ENCODE data around the gene BBS12.

Gene BBS12

DNA sequence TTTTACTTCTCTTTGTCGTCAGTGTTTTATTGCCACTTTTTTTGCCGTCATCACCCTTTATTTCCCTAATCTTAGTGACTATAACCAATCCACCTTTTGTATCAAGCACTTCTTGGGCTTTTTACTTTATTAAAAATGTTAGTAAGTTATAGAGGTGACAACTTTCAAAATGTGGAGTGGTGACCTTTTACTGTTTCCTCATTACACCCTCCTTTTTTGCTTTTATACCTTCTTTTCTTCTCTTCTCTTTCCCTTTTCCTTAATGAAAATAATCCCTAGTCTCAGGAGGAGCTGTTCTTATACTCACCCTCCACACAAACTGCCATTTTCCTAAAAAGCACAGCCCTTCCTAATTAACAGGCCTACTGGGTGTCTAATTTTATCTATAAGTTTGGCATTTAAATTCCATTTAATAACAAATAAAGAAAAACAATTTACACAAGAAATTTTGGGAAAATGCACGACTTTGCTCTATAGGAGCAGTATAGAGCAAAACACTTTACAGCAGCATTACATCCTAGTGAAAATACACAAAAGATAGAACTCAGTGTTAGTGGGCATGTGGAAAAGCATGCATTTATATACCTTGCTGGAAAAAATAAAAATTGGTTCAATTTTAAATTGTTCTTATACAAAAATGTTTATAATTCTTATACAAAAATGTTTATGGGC is 27.3 kb downstream of the BBS12 start:
- peak; percentile 65 for DNase-seq (ENCODE audit: low read depth)
- peak; percentile 66 for TF ChIP-seq CTCF (conservative IDR thresholded peaks at IDR 0.05; ENCODE audit: low read depth, low read length)
- no peak overlapping the region for H3K4me3 ChIP-seq (ENCODE audit: low read depth, low read length)

DNA sequence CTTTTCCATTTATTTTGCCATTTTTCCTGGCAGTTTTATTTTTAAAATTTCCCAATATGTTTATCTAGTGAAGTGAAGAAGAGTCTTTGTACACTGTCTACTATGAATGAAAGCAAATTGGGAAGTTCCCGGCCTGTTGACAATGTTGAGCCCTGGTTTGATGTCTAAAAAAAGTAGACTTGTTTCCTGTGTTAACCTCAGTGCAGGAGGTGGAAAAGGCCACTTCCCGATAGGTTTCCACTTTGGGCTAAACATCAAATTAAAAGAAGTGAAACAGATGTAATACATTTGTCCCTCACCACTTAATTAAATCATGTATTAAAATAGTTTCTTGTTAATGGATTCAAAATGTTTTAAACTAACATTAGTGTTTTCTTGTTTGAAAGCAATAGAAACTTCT is 30.0 kb downstream of the BBS12 start:
- no peak for TF ChIP-seq CTCF (conservative IDR thresholded peaks at IDR 0.05; ENCODE audit: low read depth, low read length)
- no peak overlapping the region for H3K4me3 ChIP-seq (ENCODE audit: low read depth, low read length)
- no peak for DNase-seq (ENCODE audit: low read depth)

- DNase-seq (ENCODE audit: low read depth) = no peak
- TF ChIP-seq CTCF (conservative IDR thresholded peaks at IDR 0.05; ENCODE audit: low read depth, low read length) = no peak
- no peak overlapping the region for H3K4me3 ChIP-seq (ENCODE audit: low read depth, low read length)
Observed at GRCh38 chr4:122762966-122763716, 30.6 kb downstream of the BBS12 start.

DNA sequence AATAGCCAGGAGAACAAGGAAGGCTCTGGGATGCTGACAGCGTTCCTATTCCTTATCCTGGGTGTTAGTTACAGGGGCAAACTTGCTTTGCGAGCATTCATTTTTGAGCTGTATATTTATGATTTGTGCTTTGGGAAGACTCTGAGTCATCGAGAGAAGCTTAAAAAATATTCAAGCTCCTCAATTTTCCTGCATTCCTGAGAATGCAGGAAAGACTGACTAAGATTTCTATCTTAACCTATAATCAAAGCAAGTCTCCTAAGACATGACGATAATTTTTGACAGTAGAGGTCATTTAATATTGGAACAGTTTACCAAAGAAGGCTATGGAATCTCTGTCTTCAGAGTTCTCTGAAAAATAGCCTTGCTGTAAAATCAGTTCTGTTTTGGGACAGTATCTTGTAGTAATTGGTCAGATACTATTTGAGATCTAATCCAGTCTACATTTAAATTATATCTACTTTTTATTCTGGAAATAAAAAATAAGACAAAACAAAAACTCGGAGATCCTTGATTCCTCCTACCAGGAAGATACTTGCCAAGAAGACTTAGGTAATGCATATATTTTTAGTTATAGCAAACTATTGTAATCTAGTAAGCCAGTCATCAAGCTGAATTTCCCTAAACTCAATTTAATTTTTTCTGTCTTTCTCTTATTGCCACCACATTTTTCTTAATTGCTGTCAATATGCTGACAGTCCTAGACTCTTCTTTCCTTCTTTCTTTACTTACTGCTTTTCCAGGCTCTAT is 31.7 kb downstream of the BBS12 start:
- no peak overlapping the region for H3K4me3 ChIP-seq (ENCODE audit: low read depth, low read length)
- DNase-seq (ENCODE audit: low read depth) = peak; percentile 42
- TF ChIP-seq CTCF (conservative IDR thresholded peaks at IDR 0.05; ENCODE audit: low read depth, low read length) = no peak

DNA sequence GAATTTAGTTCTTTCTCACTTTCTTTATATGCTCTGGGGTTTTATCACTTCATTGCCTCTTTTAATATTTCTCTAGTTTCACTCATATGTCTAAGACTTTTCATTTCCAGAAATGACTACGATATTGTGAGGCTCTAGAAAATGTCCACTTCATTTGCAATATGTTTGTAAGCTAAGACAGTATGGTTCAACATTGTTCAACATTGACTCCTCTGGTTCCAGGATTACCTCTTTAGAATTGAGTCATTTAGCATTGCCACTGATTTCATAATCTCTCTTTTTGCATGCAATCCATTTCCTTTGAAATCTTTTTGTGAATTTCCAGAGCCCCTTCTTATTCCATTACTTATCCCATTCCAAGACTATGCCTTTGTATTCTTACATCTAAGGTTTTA is 32.3 kb downstream of the BBS12 start:
- TF ChIP-seq CTCF (conservative IDR thresholded peaks at IDR 0.05; ENCODE audit: low read depth, low read length) = no peak
- peak; percentile 90 for DNase-seq (ENCODE audit: low read depth)
- H3K4me3 ChIP-seq (ENCODE audit: low read depth, low read length) = no peak overlapping the region

GRCh38 chr4:122765692-122766352 is 33.3 kb downstream of the BBS12 start:
- no peak overlapping the region for H3K4me3 ChIP-seq (ENCODE audit: low read depth, low read length)
- peak; percentile 88 for DNase-seq (ENCODE audit: low read depth)

More at GRCh38 chr4:122765692-122766352, 33.3 kb downstream of the BBS12 start:
- TF ChIP-seq CTCF (conservative IDR thresholded peaks at IDR 0.05; ENCODE audit: low read depth, low read length) = no peak

Data from choroid plexus epithelial cell (primary cell).